H1 (cell line): ENCODE data around the gene PSMG2.

Experiments
- CTCF ChIP-seq, 3 experiments: IDR thresholded peaks; 1 replicate in 2 of 3; 2 replicates in 1 of 3; pipeline versions ENCODE4 v1.5.1 to v1.6.1; 2011; ENCODE audit warnings: low read length in 3 of 3, mild to moderate bottlenecking in 3 of 3, inconsistent platforms in 2 of 3, low read depth in 1 of 3, moderate library complexity in 1 of 3; ENCODE audit not compliant: insufficient read depth in 1 of 3; ENCODE audit errors: control extremely low read depth in 1 of 3
- POLR2A ChIP-seq, 2 experiments: IDR thresholded peaks; 1 replicate in 1 of 2; 2 replicates in 1 of 2; pipeline ENCODE4 v1.6.1; 2011; ENCODE audit warnings: low read depth in 2 of 2, low read length in 2 of 2, mild to moderate bottlenecking in 2 of 2; ENCODE audit errors: control extremely low read depth in 1 of 2
- TCF12 ChIP-seq: IDR thresholded peaks from 2 replicates; pipeline ENCODE4 v1.6.1; 2011; ENCODE audit warnings: low read depth, mild to moderate bottlenecking, low read length

GRCh38 chr18:12702221-12703095, at the start of gene PSMG2, which contains the start of gene CEP76:
- TF ChIP-seq TCF12 (no peak), CTCF (IDR thresholded peaks at IDR 0.05; ENCODE audit: control extremely low read depth in 1 of 3, insufficient read depth in 1 of 3, low read depth in 1 of 3, low read length in 3 of 3) (peak in 1 of 3 experiments; percentile 6; a peak in 1 of 4 replicates), POLR2A (IDR thresholded peaks at IDR 0.05; ENCODE audit: control extremely low read depth in 1 of 2, low read depth in 2 of 2, low read length in 2 of 2) (peak; percentile 28 to 95)
